Measurements from ENCODE around the gene TSPEAR. TPM values are rescaled to one million over a fixed set of nuclear protein-coding genes. Genes with fewer than 3 reads are reported as not detected.

TSPEAR gene
- total and polyA plus RNA-seq, 3 donors from 2014 or later = 0.53 to 0.62 (median 0.55) TPM

GRCh38 chr21:44567481-44568171, 143.7 kb downstream of the TSPEAR start:
- intact Hi-C loops (cut with DNase I; ENCODE audit: low total_unique reads) = no loop called here
- Histone ChIP-seq H3K27me3 (no peaks in the 10 kb centered on the region), H3K9me3 (no peaks in the 10 kb centered on the region), H3K4me1 (no peaks in the 10 kb centered on the region), H3K36me3 (ENCODE audit: low read depth, missing control alignments) (no peaks in the 10 kb centered on the region), H3K27ac (no peak overlapping the region), H3K4me3 (no peak overlapping the region)
- TF ChIP-seq, protein P1, sequence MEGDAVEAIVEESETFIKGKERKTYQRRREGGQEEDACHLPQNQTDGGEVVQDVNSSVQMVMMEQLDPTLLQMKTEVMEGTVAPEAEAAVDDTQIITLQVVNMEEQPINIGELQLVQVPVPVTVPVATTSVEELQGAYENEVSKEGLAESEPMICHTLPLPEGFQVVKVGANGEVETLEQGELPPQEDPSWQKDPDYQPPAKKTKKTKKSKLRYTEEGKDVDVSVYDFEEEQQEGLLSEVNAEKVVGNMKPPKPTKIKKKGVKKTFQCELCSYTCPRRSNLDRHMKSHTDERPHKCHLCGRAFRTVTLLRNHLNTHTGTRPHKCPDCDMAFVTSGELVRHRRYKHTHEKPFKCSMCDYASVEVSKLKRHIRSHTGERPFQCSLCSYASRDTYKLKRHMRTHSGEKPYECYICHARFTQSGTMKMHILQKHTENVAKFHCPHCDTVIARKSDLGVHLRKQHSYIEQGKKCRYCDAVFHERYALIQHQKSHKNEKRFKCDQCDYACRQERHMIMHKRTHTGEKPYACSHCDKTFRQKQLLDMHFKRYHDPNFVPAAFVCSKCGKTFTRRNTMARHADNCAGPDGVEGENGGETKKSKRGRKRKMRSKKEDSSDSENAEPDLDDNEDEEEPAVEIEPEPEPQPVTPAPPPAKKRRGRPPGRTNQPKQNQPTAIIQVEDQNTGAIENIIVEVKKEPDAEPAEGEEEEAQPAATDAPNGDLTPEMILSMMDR (IDR thresholded peaks at IDR 0.05) = no peak
- no peak for TF ChIP-seq POLR2A (IDR thresholded peaks at IDR 0.05)
- DNase-seq = no peak
- 78 to 89% methylated on average over 18 of the region's 18 CpGs for WGBS, 2 donors

GRCh38 chr21:44566403-44566802, 145.0 kb downstream of the TSPEAR start:
- no peak overlapping the region for H3K27ac ChIP-seq
- whole genome bisulfite sequencing, 2 donors = 83 to 87% methylated on average over 1 of the region's 1 CpG

GRCh38 chr21:44564886-44565598, 146.3 kb downstream of the TSPEAR start:
- Histone ChIP-seq H3K27ac (no peak overlapping the region), H3K27me3 (no peaks in the 10 kb centered on the region), H3K4me3 (no peak overlapping the region), H3K9me3 (no peaks in the 10 kb centered on the region), H3K4me1 (no peaks in the 10 kb centered on the region), H3K36me3 (ENCODE audit: low read depth, missing control alignments) (no peaks in the 10 kb centered on the region)
- no peak for DNase-seq
- intact Hi-C loops (cut with DNase I; ENCODE audit: low total_unique reads) = no loop called here
- no peak for TF ChIP-seq POLR2A (IDR thresholded peaks at IDR 0.05)
- TF ChIP-seq, protein P1 (IDR thresholded peaks at IDR 0.05) = no peak
- 0 to 86% methylated on average over 1 of the region's 1 CpG for WGBS, 2 donors

More at GRCh38 chr21:44566403-44566802, 145.0 kb downstream of the TSPEAR start:
- Histone ChIP-seq H3K36me3 (ENCODE audit: low read depth, missing control alignments) (no peaks in the 10 kb centered on the region), H3K9me3 (no peaks in the 10 kb centered on the region), H3K4me1 (no peaks in the 10 kb centered on the region), H3K4me3 (no peak overlapping the region), H3K27me3 (no peaks in the 10 kb centered on the region)
- TF ChIP-seq, protein P1 (IDR thresholded peaks at IDR 0.05) = no peak
- no peak for TF ChIP-seq POLR2A (IDR thresholded peaks at IDR 0.05)
- DNase-seq = no peak
- intact Hi-C loops (cut with DNase I; ENCODE audit: low total_unique reads) = no loop called here

- intact Hi-C loops (cut with DNase I; ENCODE audit: low total_unique reads) = no loop called here
- H3K27me3 ChIP-seq = no peaks in the 10 kb centered on the region
- TF ChIP-seq, protein P1 (IDR thresholded peaks at IDR 0.05) = no peak
- TF ChIP-seq POLR2A (IDR thresholded peaks at IDR 0.05) = no peak
These were observed 147.3 kb downstream of the TSPEAR start for GRCh38 chr21:44564099-44564498.

More at GRCh38 chr21:44564099-44564498, 147.3 kb downstream of the TSPEAR start:
- no peak for DNase-seq
- no peaks in the 10 kb centered on the region for H3K4me1 ChIP-seq
- WGBS, 2 donors = 97 to 100% methylated on average over 1 of the region's 1 CpG
- no peaks in the 10 kb centered on the region for H3K9me3 ChIP-seq
- H3K27ac ChIP-seq = no peak overlapping the region
- no peak overlapping the region for H3K4me3 ChIP-seq
- no peaks in the 10 kb centered on the region for H3K36me3 ChIP-seq (ENCODE audit: low read depth, missing control alignments)

Measured in testis (tissue), 3 donors.